ENCODE results near the gene TEAD1.

Gene TEAD1

GRCh38 chr11:12768726-12769673, 94.8 kb downstream of the TEAD1 start:
- no peak for DNase-seq

- DNase-seq = no peak
These were observed 95.7 kb downstream of the TEAD1 start for GRCh38 chr11:12769834-12770345.

GRCh38 chr11:12770435-12770834, 96.2 kb downstream of the TEAD1 start:
- DNase-seq = no peak

GRCh38 chr11:12770966-12771597, 96.9 kb downstream of the TEAD1 start:
- DNase-seq = no peak

GRCh38 chr11:12771875-12772274, 97.7 kb downstream of the TEAD1 start:
- DNase-seq = no peak

- DNase-seq = no peak
These were observed 98.1 kb downstream of the TEAD1 start for GRCh38 chr11:12772324-12772723.

- no peak for DNase-seq
These were observed 99.4 kb downstream of the TEAD1 start for GRCh38 chr11:12773591-12773990.

- DNase-seq = no peak
These were observed 101.7 kb downstream of the TEAD1 start for GRCh38 chr11:12775955-12776354.

GRCh38 chr11:12777208-12777874, 103.1 kb downstream of the TEAD1 start:
- no peak for DNase-seq

GRCh38 chr11:12778240-12778905, 104.2 kb downstream of the TEAD1 start:
- no peak for DNase-seq

- DNase-seq = no peak
These were observed 109.5 kb downstream of the TEAD1 start for GRCh38 chr11:12783765-12784164.

- DNase-seq = no peak
These were observed 110.2 kb downstream of the TEAD1 start for GRCh38 chr11:12784445-12784844.

GRCh38 chr11:12784987-12785386, 110.8 kb downstream of the TEAD1 start:
- no peak for DNase-seq

GRCh38 chr11:12785901-12786300, 111.7 kb downstream of the TEAD1 start:
- DNase-seq = no peak

- no peak for DNase-seq
These were observed 112.2 kb downstream of the TEAD1 start for GRCh38 chr11:12786450-12786849.

GRCh38 chr11:12786891-12787290, 112.7 kb downstream of the TEAD1 start:
- no peak for DNase-seq

- DNase-seq = no peak
These were observed 113.6 kb downstream of the TEAD1 start for GRCh38 chr11:12787847-12788246.

- DNase-seq = no peak
These were observed 114.8 kb downstream of the TEAD1 start for GRCh38 chr11:12789054-12789453.

- no peak for DNase-seq
These were observed 115.5 kb downstream of the TEAD1 start for GRCh38 chr11:12789596-12790215.

- no peak for DNase-seq
These were observed 116.8 kb downstream of the TEAD1 start for GRCh38 chr11:12790861-12791616.

GRCh38 chr11:12792018-12792417, 117.8 kb downstream of the TEAD1 start:
- DNase-seq = no peak

GRCh38 chr11:12792590-12792989, 118.4 kb downstream of the TEAD1 start:
- DNase-seq = no peak

All from GDM1 (cell line).